Effector memory CD8-positive, alpha-beta T cell (primary cell): ENCODE data around the gene KLHL2.
"Not testable (repeated sequence)": the region's sequence is repeated elsewhere in the genome, so short reads cannot be mapped to it uniquely, and the experiment has no call there.

Experiments
- ATAC-seq: fragments of 150-1000 bp; cut with Tn5 transposase; replicated peaks from 2 replicates; pipeline ENCODE4 v1.10.0; 2021; ENCODE audit warnings: mild to moderate bottlenecking, moderate library complexity
- DNase-seq, 3 experiments: peaks; one replicate each; pipeline ENCODE4 v3.0.0; 2021
- H3K27ac Mint-ChIP-seq, 2 donors: one replicate each; pipeline ENCODE4 v1.8.0; 2022; ENCODE audit warnings: mild to moderate bottlenecking in 2 of 2, mixed read lengths in 2 of 2, moderate library complexity in 2 of 2
- H3K27me3 Mint-ChIP-seq, 2 donors: one replicate each; pipeline ENCODE4 v1.8.0; 2022; ENCODE audit warnings: mixed read lengths in 2 of 2
- H3K36me3 Mint-ChIP-seq: one replicate; pipeline ENCODE4 v1.8.0; 2022; ENCODE audit warnings: mild to moderate bottlenecking, moderate library complexity, mixed read lengths; ENCODE audit not compliant: insufficient read depth
- H3K4me1 Mint-ChIP-seq, 2 donors: one replicate each; pipeline ENCODE4 v1.8.0; 2022; ENCODE audit warnings: low read depth in 2 of 2, mixed read lengths in 2 of 2
- H3K4me3 Mint-ChIP-seq, 2 donors: one replicate each; pipeline ENCODE4 v1.8.0; 2022; ENCODE audit warnings: mild to moderate bottlenecking in 2 of 2, mixed read lengths in 2 of 2, moderate library complexity in 2 of 2
- H3K9me3 Mint-ChIP-seq, 2 donors: one replicate each; pipeline ENCODE4 v1.8.0; 2022; ENCODE audit warnings: mixed read lengths in 2 of 2
- total RNA-seq, 9 experiments: gene quantifications; one replicate each; lab custom pipeline; 2026; lab: John Stamatoyannopoulos, UW

Gene KLHL2, protein sequence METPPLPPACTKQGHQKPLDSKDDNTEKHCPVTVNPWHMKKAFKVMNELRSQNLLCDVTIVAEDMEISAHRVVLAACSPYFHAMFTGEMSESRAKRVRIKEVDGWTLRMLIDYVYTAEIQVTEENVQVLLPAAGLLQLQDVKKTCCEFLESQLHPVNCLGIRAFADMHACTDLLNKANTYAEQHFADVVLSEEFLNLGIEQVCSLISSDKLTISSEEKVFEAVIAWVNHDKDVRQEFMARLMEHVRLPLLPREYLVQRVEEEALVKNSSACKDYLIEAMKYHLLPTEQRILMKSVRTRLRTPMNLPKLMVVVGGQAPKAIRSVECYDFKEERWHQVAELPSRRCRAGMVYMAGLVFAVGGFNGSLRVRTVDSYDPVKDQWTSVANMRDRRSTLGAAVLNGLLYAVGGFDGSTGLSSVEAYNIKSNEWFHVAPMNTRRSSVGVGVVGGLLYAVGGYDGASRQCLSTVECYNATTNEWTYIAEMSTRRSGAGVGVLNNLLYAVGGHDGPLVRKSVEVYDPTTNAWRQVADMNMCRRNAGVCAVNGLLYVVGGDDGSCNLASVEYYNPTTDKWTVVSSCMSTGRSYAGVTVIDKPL
- total RNA-seq: 19.4 to 49.3 (median 35.7) reads per million in 9 experiments

DNA sequence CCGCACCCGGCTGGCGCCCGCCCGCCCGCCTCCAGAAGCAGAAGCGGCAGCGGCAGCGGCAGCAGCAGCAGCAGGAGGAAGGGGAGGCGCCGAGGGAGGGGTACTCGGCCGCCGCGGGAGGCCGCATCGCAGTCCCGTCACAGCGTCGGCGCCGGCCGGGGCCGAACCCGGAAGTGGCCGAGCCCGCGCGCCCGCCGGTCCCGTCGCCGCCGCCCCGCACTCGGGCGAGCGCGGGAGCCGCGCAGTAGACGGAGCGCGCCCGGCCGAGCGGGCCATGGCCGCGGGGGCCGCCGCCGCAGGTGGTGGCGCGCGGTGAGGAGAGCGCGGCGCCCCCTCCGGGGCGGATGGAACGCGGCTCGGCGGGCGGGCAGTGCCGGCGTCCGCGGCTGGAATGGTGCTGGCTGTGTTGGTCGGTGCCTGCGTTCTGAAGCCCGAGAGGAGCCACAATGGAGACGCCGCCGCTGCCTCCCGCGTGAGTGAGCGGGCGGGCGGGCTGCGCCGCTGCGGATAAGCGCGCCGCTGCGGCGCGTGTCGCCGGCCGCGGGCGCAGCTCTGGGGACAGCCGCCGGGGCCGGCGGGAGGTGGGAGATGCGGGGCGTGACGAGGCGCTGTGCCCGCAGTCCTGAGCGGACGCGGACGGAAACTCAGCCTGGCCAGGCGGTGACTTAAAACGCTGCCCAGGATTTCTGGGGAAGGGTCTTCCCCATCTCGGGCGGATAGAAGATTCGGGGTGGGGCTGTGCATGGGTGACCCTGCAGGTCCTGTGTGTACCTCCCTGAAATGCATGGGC is at the start of gene KLHL2:
Gene KLHL2 (plus strand): TSS at position 131 of the 790 bp plus-strand sequence. CDS start 316 bp downstream, at position 447.
- peak within 1 kb of the TSS; percentile 76 to 88 for H3K4me3 Mint-ChIP-seq
- peak within 1 kb of the TSS; percentile 36 to 90 for H3K27ac Mint-ChIP-seq
- H3K4me1 Mint-ChIP-seq: peaks cover 36 to 41% of the 10 kb centered on the region in 2 donors
- peak; percentile 45 to 55 (median 49) for DNase-seq
- H3K27me3 Mint-ChIP-seq: no peaks in the 10 kb centered on the region
- ATAC-seq: peak; percentile 82
- no peaks in the 10 kb centered on the region for H3K9me3 Mint-ChIP-seq
- H3K36me3 Mint-ChIP-seq: peaks cover 4% of the 10 kb centered on the region

DNA sequence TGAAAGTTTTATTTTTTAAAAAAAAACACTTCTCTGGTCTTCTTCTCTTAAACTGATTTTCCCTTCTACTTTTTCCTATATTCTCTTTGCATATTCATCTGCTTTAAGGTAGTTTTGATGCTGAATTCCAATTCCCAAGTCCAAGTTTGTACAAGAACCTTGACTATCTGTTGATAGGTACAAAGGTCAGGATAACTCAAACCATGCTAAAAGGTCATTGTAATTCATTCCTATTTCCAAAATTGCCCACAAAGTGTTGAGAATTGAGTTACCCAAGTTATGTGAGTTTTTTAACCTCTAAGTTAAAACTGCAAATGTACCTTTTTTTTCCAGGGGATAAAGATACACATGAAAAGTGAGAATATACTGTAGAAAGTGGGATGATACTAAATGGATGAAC is 48.6 kb upstream of the KLHL2 start:
- Mint-ChIP-seq H3K4me1 (no peaks in the 10 kb centered on the region), H3K27me3 (peaks cover 32 to 33% of the 10 kb centered on the region in 2 donors), H3K27ac (no peak overlapping the region), H3K36me3 (no peaks in the 10 kb centered on the region), H3K4me3 (no peak overlapping the region), H3K9me3 (no peaks in the 10 kb centered on the region)
- ATAC-seq (no peak), DNase-seq (no peak)

DNA sequence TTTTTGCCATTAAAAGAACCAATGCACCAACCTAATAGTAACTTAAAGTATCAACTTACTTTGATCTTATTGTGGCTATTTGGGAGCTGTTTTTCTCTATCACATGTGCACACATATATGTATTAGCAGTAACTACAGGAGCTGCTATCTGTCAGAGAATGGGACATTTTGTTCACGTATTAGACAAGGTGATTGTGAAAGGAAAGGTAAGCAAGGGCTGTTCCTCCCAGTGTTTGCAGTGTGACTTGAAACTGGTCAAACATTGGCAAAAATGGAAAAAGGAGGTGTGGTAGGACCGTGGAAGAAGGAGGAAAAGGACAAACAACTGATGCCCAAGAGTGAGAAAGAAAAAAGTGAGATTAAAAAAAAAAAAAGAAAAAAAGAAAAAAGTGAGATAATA is 43.1 kb upstream of the KLHL2 start:
- peaks cover 34 to 35% of the 10 kb centered on the region in 2 donors for H3K27me3 Mint-ChIP-seq
- H3K4me1 Mint-ChIP-seq: no peaks in the 10 kb centered on the region
- no peak overlapping the region for H3K27ac Mint-ChIP-seq
- DNase-seq: no peak
- no peak for ATAC-seq
- no peaks in the 10 kb centered on the region for H3K36me3 Mint-ChIP-seq
- H3K4me3 Mint-ChIP-seq: no peak overlapping the region
- peaks cover 0 to 5% of the 10 kb centered on the region in 2 donors for H3K9me3 Mint-ChIP-seq

DNA sequence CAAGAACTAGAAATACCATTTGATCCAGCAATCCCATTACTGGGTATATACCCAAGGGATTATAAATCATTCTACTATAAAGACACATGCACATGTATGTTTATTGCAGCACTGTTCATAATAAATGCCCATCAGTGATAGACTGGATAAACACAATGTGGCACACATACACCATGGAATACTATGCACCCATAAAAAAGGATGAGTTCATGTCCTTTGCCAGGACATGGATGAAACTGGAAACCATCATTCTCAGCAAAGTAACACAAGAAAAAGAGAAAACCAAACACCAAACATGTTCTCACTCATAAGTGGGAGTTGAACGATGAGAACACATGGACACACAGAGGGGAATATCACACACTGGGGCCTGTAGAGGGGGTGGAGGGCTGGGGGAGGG is 40.5 kb upstream of the KLHL2 start:
- H3K4me3 Mint-ChIP-seq, DNase-seq, ATAC-seq, H3K27ac Mint-ChIP-seq, H3K4me1 Mint-ChIP-seq, H3K36me3 Mint-ChIP-seq, H3K9me3 Mint-ChIP-seq: not testable (repeated sequence)
- peaks cover 48 to 49% of the 10 kb centered on the region in 2 donors for H3K27me3 Mint-ChIP-seq

DNA sequence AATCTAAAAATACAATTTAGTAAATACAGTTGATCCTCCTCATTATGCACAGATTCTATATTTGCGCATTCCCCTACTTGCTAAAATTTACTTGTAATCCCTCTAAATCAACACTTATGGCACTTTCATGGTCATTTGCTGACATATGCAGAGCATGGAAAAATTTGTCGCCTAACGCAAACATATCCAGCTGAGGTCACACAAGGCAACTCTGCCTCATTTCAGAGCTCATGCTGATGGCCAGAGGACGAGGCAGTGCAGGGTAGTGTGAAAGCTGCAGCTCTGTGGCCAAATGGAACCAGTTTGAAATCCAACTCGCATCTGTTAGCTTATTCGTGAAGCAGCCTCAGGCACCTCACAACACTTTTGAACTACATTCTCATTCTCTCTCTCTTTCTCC is 39.7 kb upstream of the KLHL2 start:
- no peaks in the 10 kb centered on the region for H3K4me1 Mint-ChIP-seq
- DNase-seq (no peak), ATAC-seq (no peak)
- H3K4me3 Mint-ChIP-seq: no peak overlapping the region
- no peaks in the 10 kb centered on the region for H3K36me3 Mint-ChIP-seq
- peaks cover 51 to 57% of the 10 kb centered on the region in 2 donors for H3K27me3 Mint-ChIP-seq
- H3K27ac Mint-ChIP-seq: no peak overlapping the region
- H3K9me3 Mint-ChIP-seq: peaks cover 0 to 5% of the 10 kb centered on the region in 2 donors

DNA sequence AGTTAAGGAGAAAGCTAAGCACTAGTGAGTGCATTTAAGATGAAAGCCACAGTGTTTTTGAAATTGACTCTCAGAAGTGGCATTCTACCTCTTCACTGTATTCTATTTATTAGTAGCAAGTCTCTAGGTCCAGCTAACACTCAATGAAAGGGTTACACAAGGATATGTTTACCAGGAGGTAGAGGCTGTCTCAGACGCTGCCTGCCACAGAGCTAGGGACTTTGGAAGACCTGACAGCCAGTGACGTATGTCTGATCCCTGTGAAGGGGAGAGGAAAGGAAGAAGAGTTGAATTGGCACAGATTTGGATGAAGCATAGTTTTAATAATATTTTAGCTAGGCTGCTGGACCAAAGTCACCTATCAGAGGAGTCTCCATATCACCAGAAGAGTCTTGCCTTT is 36.5 kb upstream of the KLHL2 start:
- Mint-ChIP-seq H3K27ac (no peak overlapping the region), H3K27me3 (peaks cover 49% of the 10 kb centered on the region in 2 donors), H3K4me1 (no peaks in the 10 kb centered on the region), H3K4me3 (no peak overlapping the region), H3K9me3 (peaks cover 0 to 5% of the 10 kb centered on the region in 2 donors), H3K36me3 (no peaks in the 10 kb centered on the region)
- DNase-seq: no peak
- ATAC-seq: no peak

DNA sequence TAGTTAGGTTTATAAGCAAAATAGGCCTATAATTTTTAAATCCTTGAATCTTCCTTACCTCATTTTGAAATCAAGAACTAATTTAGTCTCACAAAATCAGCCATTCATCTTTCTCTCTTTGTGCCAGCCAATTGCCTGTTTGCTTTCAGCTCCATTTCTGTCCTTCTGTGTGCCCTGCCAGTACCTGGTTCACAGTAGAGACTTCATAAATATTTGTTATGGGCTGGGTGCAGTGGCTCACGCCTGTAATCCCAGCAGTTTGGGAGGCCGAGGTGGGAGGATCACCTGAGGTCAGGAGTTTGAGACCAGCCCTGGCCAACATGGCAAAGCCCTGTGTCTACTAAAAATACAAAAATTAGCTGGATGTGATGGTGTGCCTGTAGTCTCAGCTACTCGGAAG is 31.9 kb upstream of the KLHL2 start:
- not testable (repeated sequence) for DNase-seq, H3K9me3 Mint-ChIP-seq, H3K4me1 Mint-ChIP-seq, H3K27ac Mint-ChIP-seq, H3K36me3 Mint-ChIP-seq, H3K4me3 Mint-ChIP-seq, ATAC-seq
- H3K27me3 Mint-ChIP-seq: peaks cover 43 to 55% of the 10 kb centered on the region in 2 donors

DNA sequence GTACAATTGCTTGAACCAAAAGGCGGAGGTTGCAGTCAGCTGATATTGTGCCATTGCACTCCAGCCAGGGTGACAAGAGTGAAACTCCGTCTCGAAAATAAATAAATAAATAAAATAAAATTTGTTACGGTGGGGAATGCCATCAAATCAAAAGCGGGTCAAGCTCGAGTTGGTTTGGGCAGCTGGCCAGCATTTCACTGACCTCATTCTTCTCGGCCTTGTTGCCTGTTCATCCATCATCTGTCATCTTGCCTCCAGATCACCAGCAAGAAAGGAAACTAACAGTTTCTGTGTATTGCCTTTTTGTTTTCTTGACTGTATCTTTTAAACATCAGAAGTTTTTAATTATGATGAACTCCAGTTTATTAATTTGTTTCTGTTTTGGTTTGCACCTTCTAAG is 31.5 kb upstream of the KLHL2 start:
- no peak for ATAC-seq
- H3K4me1 Mint-ChIP-seq: no peaks in the 10 kb centered on the region
- DNase-seq: no peak
- no peaks in the 10 kb centered on the region for H3K36me3 Mint-ChIP-seq
- no peak overlapping the region for H3K4me3 Mint-ChIP-seq
- H3K27me3 Mint-ChIP-seq: peaks cover 40 to 51% of the 10 kb centered on the region in 2 donors
- H3K27ac Mint-ChIP-seq: no peak overlapping the region
- H3K9me3 Mint-ChIP-seq: no peaks in the 10 kb centered on the region

DNA sequence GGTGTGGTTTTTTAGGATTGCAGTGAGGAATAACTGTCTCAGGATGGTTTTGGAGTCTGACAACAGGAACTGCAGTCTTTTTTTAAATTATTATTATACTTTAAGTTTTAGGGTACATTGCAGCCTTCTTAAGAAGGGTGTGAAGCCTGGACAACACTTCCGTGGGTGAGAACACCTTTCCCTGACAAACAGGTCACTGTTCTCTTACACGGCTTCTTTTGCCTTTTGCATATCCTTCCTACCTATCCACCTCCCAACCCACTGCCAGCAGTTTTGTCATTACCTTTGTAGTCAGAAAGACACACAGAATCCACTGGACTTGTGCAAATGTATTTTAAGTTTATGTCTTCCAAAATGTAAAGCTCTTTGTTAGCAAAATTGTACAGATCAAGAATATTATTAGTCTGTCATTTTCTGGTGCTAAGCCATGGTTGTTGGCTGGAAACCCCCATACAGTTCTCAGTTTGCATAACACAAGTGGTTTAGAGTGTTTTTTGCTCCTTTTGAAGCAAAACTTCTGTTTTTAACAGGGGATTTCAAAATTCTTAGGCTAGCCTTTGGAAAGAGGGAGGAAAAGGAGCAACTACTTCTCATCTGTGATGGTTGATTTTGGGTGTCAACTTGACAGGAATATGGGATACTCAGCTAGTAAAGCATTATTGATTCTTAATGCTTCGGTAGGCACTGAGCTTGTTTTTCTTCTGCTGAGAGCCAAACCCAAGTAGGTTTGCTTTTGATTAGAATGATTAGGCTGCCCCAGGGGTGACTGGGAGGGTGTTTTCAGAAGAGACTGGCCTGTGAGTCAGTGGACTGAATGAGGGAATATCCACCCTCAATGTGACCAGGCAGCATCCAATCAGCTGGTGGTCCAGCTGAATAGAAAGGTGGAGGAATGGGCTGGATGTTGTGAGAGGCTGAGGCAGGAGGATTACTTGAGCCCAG is 29.4 kb upstream of the KLHL2 start:
- DNase-seq: no peak
- ATAC-seq: no peak
- H3K4me1 Mint-ChIP-seq: no peaks in the 10 kb centered on the region
- H3K9me3 Mint-ChIP-seq: no peaks in the 10 kb centered on the region
- H3K27me3 Mint-ChIP-seq: peaks cover 32% of the 10 kb centered on the region in 2 donors
- no peak overlapping the region for H3K4me3 Mint-ChIP-seq
- no peak overlapping the region for H3K27ac Mint-ChIP-seq
- H3K36me3 Mint-ChIP-seq: no peaks in the 10 kb centered on the region

DNA sequence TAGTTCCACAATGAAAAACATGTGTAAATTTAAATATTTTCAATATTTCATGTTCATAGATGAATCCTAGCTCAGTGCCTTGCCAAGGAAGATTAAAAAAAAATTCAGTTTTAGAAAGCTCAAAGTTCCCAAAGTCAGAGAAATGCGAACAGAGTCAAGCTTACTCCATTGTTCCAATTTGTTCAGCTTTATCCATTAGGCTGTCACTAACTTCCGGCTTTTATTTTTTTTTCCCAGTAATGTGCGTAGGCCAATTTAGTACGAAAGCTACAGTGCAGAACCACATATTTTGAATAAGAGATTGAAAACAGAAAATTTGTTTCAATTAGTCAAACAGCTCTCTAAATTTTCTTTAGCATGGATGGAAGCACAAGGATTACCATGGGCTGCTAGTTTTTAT is 23.1 kb upstream of the KLHL2 start:
- no peak overlapping the region for H3K4me3 Mint-ChIP-seq
- H3K4me1 Mint-ChIP-seq: no peaks in the 10 kb centered on the region
- DNase-seq: no peak
- no peaks in the 10 kb centered on the region for H3K36me3 Mint-ChIP-seq
- no peaks in the 10 kb centered on the region for H3K9me3 Mint-ChIP-seq
- no peak for ATAC-seq
- H3K27ac Mint-ChIP-seq: no peak overlapping the region
- H3K27me3 Mint-ChIP-seq: peaks cover 4 to 15% of the 10 kb centered on the region in 2 donors

DNA sequence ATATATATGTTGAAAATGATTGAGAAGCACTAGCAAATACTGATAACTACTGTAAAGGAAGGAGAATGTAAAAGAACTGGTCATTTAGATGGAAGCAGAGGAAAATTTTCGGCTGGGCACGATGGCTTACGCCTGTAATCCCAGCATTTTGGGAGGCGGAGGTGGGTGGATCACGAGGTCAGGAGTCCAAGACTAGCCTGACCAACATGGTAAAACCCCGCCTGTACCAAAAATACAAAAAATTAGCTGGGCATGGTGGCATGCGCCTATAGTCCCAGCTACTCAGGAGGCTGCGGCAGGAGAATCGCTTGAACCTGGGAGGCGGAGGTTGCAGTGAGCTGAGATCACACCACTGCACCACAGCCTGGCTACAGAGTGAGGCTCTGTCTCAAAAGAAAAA is 22.4 kb upstream of the KLHL2 start:
- not testable (repeated sequence) for H3K9me3 Mint-ChIP-seq, H3K27me3 Mint-ChIP-seq, H3K4me3 Mint-ChIP-seq, ATAC-seq, H3K27ac Mint-ChIP-seq, DNase-seq, H3K36me3 Mint-ChIP-seq, H3K4me1 Mint-ChIP-seq

DNA sequence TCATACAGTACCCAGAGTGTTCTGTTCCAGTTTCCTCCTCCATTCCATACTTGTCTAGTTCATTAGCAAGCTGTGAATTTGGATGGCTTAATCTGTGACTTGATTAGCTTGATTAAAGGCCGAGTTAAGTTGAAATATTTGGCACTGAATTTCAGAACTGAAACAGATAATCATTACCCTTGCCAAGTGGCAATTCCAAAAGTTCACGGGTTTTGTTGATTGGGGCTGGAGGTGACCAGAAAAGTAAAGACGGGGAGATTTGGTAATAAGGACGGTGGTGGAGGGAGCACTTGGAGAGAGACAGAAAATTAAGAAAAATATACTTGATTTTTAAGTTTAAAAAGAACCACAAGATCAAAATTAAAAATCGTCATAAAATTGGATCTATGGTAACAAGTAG is 21.9 kb upstream of the KLHL2 start:
- H3K9me3 Mint-ChIP-seq: no peaks in the 10 kb centered on the region
- H3K4me1 Mint-ChIP-seq: no peaks in the 10 kb centered on the region
- ATAC-seq (no peak), DNase-seq (no peak)
- H3K36me3 Mint-ChIP-seq: no peaks in the 10 kb centered on the region
- H3K27ac Mint-ChIP-seq: no peak overlapping the region
- peaks cover 4 to 8% of the 10 kb centered on the region in 2 donors for H3K27me3 Mint-ChIP-seq
- no peak overlapping the region for H3K4me3 Mint-ChIP-seq
